ENCODE measurements around the gene JAKMIP3.

Gene JAKMIP3

DNA sequence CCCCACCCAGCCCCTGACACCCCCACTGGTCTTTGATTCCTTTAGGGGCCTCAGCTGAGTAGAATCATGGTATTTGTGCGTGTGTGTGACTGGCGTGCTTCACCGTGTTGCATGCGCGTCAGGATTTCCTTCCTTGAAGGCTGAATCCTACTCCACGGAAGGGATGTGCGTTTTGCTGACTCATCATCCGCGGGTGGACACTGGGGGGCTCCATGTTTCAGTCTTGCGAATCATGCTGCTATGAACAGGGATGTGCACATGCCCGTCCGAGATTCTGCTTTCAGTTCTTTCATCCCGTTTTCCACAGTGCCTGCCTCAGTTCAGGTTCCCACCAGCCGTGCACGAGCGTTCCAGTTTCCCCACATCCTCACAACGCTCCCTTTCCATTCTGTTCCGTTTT lies 20.9 kb upstream of the JAKMIP3 start:
- DNase-seq = no peak

DNA sequence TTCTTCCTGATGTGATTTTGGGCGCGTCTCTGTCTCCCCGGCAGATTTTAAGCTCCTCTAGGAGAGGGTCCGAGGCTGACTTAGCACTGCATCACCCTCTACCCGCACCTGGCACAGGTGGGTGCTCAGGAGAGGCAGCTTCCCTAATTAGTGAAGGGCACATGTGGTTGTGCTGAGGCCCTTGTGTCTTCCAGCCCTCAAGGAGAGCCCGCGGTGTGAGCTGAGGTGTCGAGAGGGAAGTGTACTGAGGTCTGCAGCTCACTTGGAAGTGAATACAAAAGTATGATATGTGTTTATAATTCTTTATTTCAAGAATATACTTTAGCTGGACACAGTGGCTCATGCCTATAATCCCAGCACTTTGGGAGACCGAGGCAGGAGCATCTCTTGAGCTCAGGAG lies 20.4 kb upstream of the JAKMIP3 start:
- DNase-seq = no peak

DNA sequence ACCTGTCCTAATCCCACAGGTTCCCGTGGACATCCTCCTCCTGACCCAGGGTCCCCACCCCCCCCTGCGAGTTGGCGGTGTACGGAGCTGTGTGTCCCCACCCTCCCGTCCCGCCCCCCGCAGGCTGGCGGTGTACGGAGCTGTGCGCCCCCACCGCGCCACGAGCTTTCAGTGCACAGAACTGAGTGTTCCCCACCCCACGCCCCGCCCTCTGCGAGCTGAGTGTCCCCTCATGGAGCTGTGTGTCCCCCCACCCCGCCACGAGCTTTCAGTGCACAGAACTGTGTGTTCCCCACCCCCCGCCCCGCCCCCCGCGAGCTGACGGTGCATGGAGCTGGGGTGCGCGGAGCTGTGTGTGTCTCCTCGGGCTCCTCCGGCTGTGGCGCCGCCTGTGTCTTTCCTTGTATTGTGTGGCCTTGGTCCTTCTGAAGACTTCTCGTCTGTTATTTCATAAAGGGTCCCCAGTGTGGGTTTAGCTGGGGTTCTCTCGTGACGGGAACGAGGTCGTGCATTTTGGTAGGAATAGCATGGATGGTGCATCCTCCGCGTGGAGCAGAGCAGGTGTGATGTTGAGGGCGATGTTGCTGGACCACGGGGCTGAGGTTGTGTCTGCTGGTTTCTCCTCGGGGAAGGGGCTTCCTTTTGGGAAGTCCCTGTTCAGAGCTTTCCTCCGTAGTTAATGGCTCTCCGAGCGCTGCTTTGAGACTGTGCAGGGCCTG lies 18.0 kb upstream of the JAKMIP3 start:
- DNase-seq = no peak

DNA sequence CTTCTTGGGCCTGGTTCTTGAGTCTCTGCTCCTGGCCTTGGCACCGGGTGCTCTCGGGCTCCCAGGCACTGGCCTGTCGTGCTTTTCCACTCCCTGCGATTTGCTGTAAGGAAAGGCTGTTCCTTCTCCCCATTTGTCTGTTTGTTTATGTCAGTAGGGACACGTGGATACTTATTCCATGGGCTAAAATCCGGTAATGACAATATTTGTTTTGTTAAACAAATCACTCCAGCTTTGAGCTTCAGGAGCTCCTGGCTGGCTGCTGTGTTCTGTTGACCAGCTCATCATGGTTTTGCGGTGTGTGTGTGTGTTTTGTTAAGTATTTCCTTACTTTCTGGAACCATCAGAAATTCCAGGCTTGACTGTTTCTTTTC lies 17.5 kb upstream of the JAKMIP3 start:
- no peak for DNase-seq

DNA sequence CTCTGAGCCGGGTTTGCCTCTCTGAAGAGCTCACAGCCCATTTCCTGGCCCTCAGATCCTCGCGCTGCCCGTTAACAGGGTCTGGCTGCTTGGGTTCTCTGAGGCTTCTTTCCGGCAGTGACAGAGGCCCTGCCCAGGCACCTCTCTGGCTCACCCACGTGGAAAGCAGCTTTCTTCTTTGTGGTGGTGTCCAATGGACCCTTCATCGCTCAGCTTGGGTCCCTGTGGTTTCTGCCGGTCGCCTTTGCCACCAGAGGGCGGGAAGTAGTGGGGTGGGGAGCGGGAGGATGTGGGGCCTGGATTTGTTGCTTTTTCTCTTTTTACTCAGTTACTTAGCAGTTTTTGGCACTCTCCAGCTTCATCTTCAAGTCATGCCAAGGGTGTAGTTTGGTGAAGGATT lies 15.6 kb upstream of the JAKMIP3 start:
- no peak for DNase-seq

DNA sequence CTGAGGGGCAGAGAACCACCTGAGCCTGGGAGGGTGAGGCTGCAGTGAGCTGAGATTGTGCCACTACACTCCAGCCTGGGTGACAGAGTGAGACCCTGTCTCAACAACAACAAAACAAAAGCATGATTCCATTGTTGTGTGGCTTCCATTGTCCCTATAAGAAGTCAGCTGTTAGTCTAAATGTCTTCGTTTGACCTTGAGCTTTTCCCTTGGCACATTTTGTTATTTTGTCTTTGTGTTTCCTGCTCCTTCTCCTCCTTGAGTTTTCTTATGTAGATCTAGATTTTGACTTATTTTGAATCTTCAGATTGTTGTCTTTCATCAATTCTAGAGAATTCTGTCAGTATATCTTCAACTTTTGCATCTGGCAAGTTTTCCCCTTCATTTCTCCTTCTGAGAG lies 13.6 kb upstream of the JAKMIP3 start:
- no peak for DNase-seq

DNA sequence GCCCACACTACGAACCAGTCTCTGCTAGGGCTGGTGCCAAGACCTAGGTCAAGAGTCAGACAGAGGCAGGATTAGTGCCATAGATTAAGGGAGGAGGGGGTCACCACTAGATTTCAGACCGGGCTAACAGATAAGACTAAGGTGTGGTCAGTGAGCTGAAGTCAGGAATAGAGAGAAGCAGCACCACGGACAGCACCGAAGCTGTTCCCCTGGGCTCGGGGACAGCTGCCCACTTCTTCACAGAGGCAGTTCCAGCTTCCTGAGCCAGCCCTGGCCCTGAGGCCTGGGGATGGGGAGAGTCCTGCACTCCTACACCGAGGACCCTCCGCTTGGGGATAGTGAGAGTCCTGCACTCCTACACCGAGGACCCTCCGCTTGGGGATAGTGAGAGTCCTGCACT lies 11.2 kb upstream of the JAKMIP3 start:
- DNase-seq = no peak

DNA sequence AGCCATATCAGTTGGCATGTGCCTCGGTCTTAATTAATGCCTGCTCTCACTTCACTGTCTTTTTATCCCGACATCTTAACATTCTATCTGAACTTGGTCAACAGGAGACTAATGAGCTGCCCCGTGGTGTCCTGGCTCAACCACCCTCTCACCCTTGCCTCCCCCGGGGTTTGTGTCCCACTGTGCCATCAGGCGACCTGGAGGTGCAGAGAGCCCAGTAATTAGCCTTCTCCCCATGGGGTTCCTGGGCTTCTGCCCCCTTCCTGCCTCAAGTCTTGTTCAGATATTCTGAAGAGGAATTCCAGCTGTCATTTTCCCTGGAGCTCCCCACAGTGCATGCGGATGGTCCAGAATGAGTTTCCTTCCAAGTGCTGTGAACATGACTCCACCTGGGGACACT lies 10.1 kb upstream of the JAKMIP3 start:
- no peak for DNase-seq

DNA sequence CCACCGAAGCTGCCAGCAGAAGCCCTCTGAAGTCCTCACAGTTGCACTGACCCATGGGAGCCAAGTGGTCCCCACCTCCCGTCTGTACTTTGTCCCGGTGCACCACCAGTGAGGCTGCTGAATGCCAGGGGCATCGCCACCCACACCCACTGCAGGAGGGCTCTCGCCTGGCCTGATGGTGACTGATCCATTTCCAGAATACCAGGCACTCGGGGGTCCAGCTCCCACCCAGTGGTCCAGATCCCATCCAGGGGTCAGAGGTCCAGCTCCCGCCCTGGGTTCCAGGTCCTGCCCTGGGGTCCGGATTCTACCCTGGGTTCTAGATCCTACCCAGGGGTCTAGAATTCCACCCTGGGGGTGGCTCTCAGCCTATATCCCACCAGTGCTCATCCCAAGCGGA lies 9.1 kb upstream of the JAKMIP3 start:
- no peak for DNase-seq

DNA sequence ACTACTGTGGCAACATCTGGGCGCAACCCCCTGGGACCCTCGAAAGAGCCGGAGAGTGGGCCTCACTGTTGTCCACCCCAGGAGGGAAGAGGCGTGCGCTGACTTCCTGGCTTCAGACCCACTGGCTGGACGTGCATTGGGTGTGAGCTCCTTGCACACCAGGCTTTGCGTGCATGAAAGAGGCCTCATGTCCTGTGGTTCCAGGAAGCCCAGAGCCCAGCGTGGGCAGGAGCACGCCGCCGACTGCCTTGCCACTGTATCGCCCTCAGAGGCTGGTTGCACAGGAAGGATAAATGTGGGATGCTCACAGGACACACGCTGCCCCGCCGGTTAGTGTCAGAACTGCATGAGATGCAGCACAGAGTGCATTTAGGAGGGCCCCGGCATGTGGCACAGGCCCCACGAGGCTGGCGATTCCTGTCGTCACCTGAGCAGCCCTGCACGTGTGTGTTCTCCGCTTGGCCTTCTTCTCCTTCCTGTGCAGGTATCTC lies 8.5 kb upstream of the JAKMIP3 start:
- DNase-seq = no peak

DNA sequence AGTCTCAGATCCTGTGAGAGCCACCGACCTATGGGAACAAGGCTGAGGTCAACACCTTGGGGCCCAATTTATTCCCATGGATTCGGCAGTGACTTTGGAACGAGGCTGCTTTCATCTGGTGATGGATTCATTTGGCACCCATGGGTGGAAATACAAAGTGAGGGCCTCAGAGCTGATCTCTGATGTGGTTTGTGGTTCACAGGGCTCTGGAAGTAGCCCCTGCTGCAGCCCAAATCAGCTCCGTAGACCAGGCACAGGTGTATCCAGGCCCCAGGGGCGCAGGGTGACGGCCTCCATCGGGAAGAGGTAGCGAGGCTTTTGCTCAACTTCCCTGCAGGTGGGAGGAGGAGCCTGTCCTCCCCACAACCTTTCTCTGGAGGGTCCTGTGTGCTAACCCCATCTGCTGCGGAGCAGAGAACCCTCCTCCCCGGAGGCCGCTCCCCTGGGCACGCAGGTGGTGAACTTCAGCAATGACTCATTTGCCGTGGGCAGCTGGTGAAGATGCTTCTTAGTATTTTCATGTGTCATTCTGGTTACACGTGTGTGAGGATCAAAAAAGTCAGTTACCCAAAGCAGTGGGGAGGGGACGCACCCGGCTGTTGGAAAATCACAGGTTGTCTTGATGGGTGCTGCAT lies 7.5 kb upstream of the JAKMIP3 start:
- DNase-seq = no peak

DNA sequence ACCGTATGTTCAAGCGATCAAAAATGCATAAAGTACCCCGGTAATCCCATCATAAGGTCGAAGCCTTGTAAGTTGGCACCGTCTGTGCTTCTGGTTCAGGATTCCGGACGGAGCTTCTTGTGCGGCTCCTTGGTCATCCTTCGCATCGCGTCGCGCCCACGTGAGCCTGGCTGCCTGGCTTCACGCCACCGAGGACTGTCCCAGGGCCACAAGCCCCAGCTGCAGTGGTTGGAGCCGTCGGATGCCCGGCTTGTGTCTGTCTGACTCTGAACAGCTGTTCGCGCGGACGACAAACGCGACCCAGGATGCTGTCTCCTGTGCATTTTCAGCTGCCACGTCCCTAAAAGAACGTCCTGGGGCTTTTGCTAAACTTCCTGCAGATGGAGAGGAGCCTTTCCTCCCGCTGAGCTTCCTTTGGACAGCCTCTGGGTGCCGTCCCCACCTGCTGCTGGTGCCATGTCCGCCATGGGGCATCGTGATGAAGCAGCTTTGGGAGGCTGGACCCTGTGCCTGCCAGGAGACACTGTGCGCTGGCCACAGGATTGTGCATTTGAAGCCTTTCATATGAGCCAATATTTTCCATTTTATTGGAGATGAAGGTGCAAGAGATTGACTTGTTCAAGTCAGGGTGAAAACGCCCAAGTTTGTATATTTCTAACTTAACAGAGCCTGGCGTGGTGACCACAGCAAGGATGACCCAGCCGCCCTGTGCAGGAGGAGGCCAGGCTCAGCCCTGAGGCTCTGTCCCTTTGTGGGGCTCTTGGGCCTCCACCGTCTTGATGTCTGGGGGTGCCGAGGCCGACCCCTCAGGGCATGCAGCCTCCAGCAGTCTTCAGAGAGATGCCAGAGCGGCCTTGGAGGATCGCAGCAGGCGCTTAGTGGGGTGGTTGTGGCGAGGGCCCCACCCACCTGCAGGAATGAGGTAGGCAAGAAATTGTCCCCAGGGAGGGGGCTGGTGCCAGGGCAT lies 6.7 kb upstream of the JAKMIP3 start:
- no peak for DNase-seq

DNA sequence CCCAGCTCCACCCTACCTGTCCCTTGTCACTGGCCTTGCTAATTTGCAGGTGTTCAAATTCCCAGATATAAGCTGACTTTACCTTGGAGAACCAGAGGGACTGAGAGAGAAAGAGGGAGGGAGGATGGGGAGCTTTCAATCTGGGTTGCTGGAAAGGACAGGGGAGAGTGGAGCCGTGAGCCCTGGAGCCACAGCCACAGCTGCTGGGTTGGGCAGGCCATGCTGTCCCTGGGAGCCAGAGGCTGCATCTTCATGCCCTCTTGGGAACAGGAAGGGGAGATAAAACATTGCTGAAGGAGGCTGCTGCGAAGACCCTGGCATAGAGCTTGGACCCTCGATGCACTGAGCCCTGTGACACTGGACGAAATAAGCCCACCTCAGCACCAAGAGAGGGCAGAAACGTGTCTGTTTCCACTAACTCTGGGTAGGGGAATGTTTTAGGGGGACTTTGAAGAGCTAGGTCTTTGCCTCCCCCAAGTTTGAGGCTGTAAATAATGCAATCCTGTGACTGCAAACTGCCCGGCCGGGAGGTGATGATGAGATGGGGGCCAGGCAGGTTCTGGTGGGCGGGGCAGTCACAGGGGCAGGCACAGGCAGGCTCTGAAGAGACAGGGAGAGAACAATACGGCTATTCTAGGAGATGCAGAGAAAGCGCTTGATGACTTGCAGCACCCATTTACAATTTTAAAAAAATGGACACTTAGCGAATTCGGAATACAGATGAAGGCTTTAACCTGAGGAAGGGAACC lies 5.8 kb upstream of the JAKMIP3 start:
- no peak for DNase-seq

DNA sequence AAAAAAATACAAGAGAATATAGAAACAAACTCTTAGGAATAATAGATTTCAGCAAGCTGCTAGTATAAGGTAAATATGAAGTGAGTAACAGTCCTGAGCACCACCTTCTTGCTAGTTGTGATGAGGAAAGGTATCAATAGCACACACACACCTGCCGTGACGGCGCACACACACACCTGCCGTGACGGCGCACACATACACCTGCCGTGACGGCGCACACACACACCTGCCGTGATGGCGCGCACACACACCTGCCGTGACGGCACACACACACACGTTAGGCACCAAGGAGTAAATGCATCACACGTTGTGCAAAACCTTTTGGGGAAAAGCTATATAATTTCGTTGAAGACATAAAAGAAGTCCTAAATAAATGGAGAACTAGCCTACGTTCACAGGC lies 4.7 kb upstream of the JAKMIP3 start:
- no peak for DNase-seq

DNA sequence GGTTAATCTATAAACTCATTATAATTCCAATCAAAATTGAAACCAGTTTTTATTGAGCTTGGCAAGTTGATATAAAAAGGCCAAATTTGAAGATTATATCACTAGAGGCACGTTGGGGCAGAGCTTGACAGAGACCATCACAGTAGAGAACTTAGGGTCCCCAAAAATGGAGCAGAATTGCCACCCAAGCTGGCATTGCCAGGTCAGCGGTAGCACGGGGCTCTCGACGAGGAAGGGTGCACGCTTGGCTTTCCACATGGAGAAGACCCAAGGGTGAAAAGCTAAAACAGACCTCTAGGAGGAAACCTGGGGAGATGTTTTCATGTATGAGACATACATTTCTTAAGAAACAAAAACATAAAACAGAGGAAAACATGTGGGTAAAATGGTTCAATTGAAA lies 4.3 kb upstream of the JAKMIP3 start:
- DNase-seq = no peak

DNA sequence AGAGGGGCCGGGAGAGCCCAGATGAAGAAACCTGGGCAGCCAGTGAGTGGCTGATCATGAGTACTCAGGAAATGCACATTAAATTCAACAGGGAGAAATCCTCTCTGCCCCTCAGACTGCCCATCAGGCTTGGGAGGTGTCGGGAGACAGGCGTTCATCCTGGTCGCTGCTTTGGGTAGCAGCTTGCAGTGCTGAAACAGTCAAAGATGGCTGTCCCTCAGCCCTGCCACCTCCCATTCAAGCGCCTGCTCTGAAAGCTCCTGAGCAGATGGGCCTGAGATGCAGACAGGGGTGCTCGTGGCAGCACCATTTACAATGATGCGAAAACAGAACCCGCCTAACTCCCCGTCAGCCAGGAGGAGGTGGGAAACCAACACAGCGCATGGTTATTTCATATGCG lies 3.6 kb upstream of the JAKMIP3 start:
- no peak for DNase-seq

DNA sequence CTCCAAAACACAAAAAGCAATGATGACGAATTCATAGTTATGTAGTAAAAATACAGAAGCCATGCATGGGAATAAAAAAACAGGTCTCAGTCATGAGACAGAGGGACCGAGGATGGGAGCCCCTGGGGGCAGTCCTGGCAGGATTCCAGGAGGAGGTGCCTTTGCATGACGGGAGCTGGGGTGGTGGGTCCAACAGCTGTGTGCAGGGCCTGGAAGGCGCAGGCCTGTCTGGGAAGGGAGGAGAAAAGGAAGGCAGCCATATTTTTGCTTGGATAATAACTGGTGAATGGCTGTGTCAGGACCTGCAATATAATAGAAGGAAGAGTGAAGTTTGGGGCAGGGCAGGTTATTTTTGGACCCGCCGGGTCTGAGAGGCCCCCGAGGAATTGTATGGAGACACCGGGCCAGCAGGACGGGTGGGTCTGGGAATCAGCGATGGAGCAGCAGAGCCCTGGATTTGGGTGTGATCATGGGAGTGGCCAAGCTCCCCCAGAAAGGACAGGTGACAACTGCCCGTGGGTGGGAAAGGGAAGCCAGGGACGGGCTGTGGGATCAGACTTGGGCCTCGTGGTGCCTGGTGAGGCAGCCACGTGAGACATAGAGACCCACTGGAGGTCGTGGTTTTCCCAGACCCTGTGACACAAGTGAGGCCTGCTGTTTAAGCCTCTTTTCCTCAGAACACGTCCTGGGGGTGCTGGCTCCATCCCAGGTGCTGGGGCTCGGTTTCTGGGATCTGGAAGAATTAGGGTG lies 2.9 kb upstream of the JAKMIP3 start:
- DNase-seq = no peak

DNA sequence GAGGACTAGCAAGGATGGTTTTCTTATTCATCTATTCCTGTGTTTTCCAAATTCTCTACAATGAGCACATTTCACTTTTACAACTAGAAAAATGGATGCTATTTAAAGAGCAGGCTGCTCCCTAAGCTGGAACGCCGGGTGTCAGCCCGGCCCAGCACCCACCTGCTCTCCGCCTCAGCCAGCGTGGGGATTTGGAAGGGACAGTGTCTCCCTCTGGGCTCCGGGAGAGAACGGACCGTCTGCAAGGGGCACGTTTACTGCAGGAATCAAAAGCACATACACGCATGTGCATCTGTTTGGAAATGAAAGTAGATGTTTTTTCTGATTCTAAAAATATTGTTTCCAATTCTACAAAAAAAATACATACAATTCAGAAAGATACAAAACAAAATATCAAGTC lies 2.3 kb upstream of the JAKMIP3 start:
- no peak for DNase-seq

DNA sequence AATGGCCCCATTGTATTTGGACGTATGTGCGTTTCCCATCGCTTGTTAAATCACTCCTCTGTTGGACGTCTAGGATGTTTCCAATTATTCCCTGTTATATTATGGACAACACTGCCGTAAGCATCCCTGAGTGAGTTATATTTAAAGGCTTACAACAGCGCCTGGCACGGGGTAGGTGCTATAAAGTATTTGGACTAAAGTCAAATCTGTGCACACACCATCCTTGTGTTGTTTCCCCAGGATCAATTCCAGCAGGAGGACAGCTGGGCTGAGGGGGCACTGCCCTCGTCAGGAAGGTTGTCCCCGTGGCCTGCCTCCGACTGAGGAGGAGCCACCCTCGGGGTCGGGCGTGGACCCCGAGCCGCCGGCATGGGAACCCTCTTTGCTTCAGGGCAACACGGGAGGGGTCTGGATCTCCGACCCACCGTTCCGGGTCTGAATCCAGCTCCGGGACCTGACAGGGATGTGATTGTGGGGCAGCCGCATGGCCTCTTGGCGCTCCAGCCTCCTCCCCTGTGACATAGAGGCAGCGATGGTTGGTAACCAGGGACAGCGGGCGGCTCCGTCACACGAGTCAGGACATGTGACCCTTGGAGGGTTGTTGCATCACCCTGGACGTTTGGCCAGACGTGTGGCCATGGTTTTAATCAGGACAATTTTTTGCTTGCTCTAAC lies 1.5 kb upstream of the JAKMIP3 start:
- DNase-seq = no peak

DNA sequence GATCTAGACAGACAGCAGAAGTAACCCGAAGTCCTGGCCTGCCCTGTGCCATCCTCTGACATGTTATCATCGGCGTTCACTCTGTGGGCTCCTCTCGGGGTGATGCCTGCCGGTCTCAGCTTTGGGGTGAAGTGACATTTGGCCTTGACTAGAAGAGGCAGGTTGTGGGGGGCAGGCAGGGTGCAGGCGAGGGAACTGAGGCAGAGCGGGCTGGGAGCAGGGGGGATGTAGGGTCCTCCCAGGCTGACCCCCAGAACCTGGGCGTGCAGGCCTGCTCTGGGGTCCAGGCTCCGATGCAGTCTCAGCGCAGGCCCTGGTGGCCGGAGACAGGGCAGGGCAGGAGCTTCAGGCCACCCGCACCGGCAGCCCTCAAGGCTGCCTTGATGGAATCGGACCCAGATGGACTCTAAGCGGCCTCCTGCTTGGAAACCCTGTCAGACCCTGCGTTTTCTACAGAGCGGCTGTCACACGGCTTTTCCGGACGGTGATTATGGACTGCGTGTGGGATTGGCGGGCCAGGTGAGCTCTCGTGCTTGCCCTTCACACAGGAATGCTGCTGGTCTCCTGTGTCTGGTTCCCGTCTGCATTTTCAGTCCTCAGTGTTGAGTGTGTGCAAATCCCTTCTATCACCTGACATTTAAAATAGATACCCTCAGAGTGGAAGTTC lies 842 bp upstream of the JAKMIP3 start:
- DNase-seq = no peak

DNA sequence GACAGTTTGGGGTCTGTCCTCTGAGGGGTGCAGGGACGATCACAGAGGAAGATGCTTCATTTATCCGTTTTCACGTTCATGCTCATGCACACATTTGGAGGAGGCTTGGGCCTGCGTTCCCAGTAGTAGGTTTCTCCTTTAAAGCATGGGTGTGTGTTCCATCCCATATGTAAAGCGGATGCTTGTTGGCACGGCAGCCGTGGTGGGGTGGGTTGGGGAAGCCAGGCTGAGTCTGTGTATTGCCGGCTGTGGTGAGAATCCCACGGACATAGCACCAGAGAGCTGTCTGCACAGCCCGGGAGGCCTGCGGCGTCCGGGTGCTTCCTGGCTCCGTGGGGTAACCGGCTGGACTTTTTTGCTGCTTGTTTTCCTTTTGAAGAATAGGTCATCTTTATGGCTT lies 440 bp downstream of the JAKMIP3 start:
- DNase-seq = no peak

Data from DMS79 treated with DMSO at 0.1 percent for 48 hours (cell line).